Anterior cingulate cortex (tissue), 58 donors: ENCODE results near the gene CD33.

ENCODE experiments used
- DNase-seq, 58 donors: peaks; one replicate each; lab custom pipeline; 2025; lab: John Stamatoyannopoulos, UW

The CD33 gene

DNA sequence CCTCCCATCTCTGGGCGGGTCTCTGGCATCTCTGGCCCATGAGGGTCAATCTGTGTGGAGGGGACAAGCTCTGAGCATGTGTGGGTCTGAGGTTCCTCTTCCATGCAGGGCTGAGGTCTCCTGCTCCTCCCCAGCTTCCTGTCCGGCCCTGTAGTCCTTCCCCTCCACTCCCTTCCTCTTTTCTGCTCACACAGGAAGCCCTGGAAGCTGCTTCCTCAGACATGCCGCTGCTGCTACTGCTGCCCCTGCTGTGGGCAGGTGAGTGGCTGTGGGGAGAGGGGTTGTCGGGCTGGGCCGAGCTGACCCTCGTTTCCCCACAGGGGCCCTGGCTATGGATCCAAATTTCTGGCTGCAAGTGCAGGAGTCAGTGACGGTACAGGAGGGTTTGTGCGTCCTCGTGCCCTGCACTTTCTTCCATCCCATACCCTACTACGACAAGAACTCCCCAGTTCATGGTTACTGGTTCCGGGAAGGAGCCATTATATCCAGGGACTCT lies at the start of gene CD33:
Gene CD33, plus strand, starts transcription at position 183 of the 496 bp plus-strand sequence. Its CDS starts 39 bp downstream, at position 222.
- peak in 9 of 58 donors; percentile 1 to 23 (median 8) for DNase-seq

DNA sequence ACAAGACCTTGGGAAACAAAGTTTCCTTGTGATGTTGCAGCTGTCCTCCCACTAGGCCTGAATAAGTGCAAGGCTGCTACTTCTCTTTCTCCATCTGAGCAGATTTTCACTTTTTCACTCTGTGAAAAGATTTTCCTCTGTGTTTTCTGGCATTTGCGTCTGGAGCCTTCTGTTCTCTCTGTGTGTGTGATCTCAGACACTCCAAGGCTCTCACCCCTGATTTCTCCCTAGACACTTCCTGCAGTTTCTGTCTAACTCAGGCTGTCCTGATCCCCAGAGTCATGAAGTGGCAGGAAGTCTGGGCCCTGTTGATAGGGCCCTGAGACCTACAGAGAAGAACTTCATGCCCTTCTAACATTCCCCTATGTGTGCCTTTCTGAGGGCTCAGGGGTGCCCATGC lies 45.6 kb upstream of the CD33 start:
- DNase-seq: peak in 1 of 58 donors; percentile 8

DNA sequence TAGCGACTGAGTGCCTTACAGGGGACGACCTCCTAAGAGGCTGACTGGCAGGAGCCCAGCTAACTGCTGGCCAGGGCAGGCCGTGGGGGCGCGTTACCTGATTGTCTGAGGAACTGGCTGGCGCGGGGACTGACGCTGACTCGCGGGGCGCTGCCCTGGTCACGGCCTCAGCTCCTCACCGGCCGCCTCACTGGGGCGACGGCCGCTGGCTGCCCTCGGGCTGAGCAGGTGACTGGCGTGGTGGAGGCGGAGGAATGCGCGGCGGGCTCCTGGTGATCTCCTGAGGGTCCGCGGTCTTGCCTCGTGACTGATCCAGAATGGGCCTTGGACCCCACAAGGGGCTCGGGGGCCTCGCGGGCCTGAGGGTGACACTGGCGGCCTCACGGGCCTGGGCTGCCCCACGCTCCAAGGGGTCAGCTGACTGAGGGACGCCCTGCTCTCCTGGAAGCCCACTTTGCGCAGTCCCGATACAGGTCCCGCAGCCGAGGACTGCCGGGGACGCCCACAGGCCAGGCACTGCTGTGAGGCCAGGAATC lies 43.4 kb upstream of the CD33 start:
- DNase-seq: no peak

DNA sequence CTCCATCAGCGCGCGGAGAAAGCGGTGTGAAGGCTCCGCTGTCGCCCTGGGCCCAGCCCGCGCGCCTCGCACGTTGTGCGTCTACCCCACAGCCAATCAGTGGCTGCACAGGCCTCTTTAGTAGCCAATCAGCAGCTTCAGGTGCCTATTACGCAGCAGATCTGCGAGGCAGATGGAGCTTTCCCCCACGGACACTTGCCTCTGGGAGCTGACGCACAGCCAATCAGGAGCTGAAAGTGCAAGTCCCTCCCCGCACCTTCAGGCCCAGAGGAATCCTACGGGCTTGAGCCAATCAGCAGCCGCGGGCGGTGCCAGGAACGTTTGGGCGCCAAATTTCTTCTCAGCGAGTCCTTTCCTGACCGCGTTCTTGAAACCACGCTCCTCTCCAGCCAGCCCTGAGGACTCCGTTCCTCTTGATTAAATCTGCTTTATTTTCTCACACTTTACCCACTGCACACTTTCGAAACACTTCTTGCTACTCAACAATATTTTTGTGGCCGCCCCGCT lies 42.9 kb upstream of the CD33 start:
- peak in 5 of 58 donors; percentile 5 to 25 (median 9) for DNase-seq

DNA sequence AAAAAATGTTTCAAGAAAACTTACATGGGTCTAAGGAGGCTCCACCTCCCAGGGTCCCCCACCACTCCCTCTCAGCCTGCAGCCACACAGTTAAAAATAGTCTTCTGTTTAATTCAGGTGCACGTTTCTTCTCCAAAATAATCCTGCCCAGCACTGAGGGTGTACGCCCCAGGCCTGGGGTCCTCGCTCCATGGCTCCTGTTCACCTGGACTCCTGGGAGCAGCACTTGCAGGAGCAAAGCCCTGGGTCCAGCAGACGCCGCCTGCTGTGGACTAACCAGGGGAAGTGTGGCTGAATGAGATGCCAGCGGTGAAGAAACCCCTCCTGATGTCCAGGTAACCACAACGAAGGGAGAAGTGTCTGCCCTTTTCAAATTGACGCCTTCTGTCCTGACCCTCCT lies 41.3 kb upstream of the CD33 start:
- no peak for DNase-seq

DNA sequence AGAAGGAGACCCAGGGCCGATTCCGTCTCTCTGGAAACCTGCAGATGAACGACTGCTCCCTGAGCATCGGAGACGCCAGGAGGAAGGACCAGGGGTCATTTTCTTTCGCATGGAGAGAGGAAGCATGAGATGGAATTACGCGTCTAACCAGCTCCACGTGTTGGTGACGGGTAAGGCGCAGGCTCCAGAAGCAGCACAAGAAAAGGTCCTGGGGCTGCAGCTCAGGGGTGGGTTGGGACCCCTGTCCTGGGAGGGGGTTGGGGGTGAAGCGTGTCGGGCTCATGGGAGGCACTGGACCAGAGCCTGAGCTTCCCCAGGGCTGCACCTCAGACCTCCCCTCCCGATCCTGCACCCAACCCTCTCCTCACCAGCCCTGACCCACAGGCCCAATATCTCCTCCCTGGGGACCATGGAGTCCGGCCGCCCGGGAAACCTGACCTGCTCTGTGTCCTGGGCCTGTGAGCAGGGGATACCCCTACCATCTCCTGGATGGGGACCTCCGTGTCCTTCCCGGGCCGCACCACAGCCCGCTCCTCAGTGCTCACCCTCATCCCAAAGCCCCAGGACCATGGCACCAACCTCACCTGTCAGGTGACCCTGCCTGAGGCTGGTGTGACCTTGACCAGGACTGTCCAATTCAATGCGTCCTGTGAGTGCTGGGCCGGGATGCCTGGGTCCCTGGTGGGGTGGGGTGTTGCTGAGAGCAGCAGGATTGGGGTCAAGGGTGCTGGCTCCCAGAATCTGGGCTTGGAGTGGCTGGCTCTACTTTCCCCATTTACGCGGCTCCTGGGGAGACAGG lies 39.6 kb upstream of the CD33 start:
- DNase-seq: no peak

DNA sequence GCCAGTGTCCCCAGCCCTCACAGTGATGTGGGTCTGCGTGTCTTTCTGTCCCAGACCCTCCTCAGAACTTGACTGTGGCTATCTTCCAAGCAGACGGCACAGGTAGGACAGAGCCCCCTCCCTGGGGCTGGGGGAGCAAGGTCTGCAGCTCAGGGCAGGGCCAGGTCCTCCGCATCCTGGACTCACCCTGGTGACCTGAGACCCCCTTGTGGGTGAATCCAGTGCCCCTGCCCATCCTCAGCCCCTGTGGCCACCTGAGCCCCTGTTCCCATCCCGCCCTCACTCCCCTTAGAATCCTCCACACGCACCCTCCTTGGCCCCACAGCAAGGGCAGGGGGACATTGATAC lies 39.0 kb upstream of the CD33 start:
- DNase-seq: no peak

DNA sequence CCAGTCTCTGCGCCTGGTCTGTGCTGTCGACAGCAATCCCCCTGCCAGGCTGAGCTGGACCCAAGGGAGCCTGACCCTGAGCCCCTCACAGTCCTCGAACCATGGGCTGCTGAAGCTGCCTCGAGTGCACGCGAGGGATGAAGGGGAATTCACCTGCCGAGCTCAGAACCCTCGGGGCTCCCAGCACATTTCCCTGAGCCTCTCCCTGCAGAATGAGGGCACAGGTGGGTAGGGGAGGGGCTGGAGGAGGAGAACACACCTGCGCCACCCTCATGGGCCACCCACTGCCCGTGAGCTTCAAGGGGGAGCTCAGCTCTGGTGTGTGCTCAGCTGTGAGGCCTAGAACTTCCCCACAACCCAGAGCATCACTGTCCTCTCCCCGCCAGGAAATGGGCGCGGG lies 38.6 kb upstream of the CD33 start:
- DNase-seq: no peak

DNA sequence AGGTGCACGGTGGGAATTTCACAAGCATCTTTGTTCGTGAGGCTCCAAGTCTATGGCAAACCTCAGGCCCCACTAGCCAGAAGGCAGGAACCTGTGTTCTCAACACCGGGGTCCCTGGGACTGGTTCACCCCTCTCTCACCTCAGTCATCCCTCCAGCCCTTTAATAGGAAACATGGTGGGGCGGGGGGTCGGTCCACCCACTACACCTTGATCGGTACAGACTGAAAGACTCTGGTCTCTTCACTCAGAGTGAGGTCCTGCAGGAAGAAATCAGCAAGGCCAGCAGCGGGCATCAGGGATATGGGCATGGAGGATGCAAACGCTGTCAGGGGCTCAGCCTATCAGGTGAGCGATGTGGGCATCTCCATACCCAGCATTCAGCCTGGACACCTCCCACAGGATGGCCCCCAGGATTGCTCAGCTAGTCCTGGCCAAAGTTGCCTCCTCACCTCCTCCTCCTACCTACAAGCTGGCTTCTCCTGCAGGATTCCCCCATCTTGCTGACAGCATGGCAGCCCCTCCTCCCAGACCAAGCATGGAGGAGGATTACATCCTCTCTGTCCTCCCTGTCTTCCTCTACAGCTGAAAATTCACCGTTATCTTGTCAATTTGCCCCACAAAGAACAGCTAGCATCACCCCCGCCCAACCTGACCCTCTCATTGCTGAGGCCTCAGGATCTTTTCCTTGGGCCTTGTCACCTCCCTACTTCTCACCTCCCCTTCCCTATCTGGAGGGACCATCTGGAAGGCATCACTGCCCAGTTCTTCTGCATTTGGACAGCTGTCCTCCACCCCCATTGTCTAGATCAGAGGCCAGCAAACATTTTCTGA lies 37.3 kb upstream of the CD33 start:
- peak in 6 of 58 donors; percentile 3 to 47 (median 14) for DNase-seq

DNA sequence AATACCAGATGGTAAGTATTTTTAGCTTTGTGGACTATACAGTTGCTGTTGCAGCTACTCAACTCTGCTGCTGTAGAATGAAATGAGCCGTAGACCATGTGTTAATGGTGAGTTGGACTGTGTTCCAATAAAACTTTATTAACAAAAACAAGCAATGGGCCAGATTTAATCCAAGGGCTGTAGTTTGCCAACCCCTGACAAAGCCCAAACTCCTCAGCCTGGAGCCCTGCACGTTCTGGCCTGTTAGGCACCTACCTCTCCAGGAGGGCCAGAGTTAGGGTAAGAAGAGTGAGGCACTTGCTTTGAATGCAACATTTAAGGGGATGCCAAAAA lies 36.7 kb upstream of the CD33 start:
- DNase-seq: no peak

DNA sequence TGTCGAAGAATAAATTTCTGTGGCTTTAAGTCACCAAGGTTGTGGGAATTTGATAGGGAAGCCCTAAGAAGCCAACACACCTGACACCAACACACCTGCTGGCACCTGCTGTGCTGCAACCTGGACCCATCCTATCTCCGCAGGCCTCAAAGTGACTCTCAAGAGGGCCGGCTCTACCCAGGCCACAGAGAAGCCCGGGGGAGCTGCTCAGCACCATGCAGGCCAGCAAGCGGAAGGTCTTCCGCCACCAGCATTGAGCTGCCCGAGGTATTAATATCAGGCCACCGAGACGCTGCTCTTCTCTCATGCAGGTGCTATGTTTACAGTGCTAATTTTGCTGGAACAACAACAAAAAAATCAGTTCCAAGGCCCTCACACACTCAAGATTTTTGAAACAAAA lies 32.2 kb upstream of the CD33 start:
- no peak for DNase-seq

DNA sequence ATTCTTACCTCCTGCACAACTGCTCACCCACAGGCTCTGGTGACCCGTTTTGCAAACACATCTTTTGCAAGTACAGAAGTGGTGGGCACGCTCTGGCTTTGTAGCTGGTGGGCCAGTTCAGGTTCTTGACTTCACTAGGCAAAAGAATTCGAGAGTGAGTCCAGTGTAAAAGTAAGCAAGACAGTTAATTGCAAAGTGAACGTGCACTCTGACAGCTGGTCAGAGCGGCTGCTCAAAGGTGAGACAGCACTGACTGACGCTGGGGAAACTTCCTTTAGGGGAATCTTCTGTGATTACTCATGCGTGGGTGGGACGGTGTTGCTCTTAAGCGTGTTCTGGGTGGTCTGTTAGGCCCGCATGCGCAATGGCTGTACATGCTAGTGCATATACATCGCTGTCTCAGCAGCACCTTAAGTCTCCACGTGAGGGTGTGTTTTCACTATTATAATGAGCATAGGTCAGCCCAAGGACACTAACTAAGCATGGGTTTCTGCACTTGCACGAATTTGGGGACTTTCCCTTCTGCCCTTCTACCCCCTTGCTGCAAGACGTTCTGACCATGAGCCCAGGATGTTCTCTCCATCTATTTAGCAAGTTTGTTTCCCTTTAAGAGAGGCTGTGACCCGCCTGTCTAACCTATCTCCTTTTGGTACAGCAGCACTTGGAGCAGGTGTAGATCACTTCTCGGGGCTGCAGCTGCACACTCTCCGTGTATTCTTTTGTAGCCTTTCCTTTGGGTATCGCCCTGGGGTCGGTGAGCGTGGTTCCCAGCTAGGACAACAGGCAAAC lies 30.2 kb upstream of the CD33 start:
- no peak for DNase-seq

DNA sequence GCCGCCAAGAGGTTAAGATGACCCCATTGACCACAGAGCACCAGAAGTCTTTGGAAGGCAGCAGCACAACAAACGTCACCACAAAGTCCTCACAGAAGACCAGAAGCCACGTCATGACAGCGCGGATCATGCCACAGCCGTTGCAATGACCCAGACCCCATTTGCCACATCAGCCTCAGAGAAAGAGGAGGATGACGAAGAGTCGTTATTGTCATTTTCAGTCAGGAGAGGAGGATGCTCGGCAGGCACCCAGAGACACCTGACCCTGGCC lies 29.6 kb upstream of the CD33 start:
- DNase-seq: no peak

DNA sequence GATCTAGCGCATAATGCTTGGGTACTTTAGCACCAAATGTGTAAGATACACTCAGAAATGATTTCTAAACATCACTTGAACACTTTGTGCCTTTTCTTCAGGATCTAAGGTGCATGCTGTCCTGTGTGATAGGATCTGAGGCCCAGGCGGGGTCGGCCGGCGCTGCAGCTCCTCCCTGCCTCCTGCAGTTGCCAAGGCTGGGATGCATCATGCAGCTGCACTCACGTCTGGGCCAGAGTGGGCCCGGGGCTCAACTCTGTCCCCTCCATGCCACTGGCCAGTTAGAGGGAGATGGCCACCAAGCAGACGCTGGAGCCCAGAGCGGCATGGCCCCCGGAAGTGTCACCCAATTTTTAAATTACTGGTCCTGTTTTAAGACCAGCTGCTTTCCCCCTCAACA lies 29.3 kb upstream of the CD33 start:
- no peak for DNase-seq

DNA sequence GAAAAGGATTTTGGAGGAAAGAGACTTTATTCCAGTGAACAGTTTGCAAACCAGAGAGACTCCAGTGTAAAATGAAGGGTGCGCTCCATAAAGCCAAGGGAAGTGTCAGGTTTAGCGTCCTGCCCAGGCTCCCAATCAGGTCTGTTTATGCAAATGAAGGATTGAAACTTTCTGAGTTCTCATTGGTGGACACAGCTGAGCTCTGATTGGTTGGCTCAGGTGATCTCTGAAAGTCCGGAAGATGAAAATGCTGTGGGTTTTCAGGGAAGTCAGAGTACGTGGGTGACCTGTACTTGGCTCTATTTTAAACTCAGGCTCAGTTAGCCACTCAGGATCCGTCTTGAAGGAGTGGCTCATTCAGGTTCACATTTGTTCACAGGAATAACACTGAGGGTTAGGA lies 28.7 kb upstream of the CD33 start:
- DNase-seq: no peak

DNA sequence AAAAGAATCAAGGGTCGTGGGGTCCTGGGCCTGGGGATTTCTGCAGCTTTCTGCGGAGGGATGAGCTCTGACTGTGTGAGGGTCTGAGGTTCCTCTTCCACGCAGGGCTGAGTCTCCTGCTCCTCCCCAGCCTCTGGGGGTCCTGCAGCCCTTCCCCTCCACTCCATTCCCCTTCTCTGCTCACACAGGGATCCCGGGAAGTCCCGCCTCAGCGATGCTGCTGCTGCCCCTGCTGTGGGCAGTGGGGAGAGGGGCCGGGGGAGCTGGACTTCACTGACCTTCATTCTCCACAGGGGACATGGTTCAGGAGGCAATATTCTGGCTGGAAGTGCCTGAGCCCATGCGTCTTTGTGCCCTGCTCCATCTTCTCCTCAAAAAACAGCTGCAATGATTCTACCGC lies 26.2 kb upstream of the CD33 start:
- DNase-seq: no peak

DNA sequence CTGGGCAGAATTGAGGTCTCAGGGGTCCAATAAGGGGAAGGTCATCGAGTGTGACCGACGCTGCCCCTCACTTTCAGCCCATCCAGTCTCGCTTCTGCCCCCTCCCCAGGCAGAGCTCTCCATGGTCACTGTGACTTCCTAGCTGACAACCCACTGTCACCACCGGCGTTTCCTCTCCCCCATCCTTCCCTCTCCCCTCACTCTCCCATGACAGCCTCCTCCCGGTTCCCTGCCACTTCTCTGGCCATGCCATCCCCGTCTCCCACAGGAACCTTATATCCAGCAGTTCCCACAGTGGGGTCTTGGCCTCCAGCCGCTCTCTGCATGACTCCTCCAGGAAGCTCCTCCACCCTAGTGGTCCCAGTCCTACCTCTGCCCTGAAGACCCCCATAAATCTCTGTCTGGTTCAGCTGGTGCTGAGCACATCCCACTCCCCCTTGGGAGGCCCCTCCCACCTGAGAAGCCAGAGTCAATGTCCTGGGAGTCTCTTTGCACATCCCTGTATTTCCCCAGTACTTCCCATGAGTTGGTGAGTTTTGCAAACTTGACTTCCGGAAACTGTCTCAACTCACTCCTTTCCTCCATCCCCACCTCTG lies 24.7 kb upstream of the CD33 start:
- DNase-seq: no peak

DNA sequence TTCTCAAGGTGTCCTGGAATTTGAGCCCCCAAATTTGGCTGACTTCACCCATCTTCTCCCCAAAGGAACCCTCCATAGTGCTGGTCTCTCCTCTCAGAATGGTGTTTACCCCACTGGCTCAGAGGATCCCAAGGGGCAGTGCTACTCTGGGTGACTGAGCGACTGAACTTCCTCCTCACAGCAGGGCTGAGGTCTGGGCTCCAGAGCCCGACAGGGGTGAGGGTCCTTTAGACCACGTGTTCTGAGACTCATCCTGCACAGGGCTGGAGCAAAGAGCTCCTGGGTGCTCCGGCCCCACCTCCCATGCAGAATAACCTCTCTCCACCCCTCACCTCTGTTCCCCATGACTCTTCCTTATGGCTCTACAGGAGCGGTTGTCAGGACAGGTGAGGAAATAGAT lies 23.2 kb upstream of the CD33 start:
- no peak for DNase-seq

DNA sequence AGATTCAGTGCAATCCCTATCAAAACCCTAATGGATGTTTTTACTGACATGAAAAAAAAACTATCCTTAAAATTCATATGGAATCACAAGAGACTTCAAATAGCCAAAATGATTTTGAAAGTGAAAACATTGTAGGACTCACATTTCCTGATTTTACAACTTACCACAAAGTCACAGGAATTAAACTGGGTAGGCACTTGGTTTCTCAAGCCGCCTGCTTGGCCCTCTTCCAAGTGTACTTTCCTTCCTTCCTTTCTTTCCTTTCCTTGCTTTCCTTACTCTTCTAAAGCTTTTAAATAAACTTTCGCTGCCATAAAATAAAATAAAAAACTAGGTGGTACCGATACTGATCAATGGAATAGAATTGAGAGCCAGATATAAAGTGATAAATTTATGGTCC lies 21.0 kb upstream of the CD33 start:
- no peak for DNase-seq

DNA sequence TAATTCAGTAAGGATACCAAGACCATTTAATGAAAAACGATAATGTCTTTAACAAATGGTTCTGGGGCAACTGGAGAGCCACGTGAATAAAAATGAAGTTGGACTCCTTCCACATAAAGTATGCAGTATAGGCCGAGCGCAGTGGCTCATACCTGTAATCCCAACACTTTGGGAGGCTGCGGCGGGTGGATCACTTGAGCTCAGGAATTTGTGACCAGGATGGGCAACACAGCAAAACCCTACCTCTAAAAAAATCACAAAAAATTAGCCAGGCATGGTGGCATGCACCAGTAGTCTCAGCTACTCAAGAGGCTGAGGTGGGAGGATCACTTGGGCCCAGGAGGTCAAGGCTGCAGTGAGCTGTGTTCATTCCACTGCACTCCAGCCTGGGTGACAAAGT lies 20.6 kb upstream of the CD33 start:
- no peak for DNase-seq
